Measurements from ENCODE around the gene TTC34. TPM values are rescaled to one million over a fixed set of nuclear protein-coding genes. Genes with fewer than 3 reads are reported as not detected.

Gene TTC34
- total RNA-seq, 1 experiment from 2014 or later, result 1.3 TPM

- H3K36me3 ChIP-seq (ENCODE audit: control insufficient read depth in 1 of 2, insufficient read depth in 2 of 2, low read length in 2 of 2), result no peaks in the 10 kb centered on the region
- no peak overlapping the region for H3K9ac ChIP-seq (ENCODE audit: low read length)
- H3K27me3 ChIP-seq (ENCODE audit: insufficient read depth, low read length), result no peaks in the 10 kb centered on the region
- RAD21 ChIA-PET (ENCODE audit: low non-redundant PET in 1 of 2, low total read pairs in 2 of 2, uncharacterized antibody in 2 of 2, unreplicated experiment in 2 of 2), result no interaction called here
- ATAC-seq, result no peak
- no peak overlapping the region for H3K4me3 ChIP-seq (replicated peaks in 1 of 2; ENCODE audit: low read depth in 1 of 2, low read length in 2 of 2)
- H4K20me1 ChIP-seq (ENCODE audit: insufficient read depth), result no peaks in the 10 kb centered on the region
- H3K4me1 ChIP-seq (ENCODE audit: control insufficient read depth in 1 of 2, insufficient read depth in 2 of 2, low read length in 2 of 2), result no peaks in the 10 kb centered on the region
- TF ChIP-seq EZH2phosphoT487 (IDR thresholded peaks at IDR 0.05; ENCODE audit: borderline replicate concordance) (no peak), ZNF274 (IDR thresholded peaks at IDR 0.05; ENCODE audit: low read depth, low read length) (no peak), MAX (IDR thresholded peaks at IDR 0.05) (no peak), FOSL1 (IDR thresholded peaks at IDR 0.05; ENCODE audit: low read depth) (no peak), YY1 (IDR thresholded peaks at IDR 0.05; ENCODE audit: extremely low read depth, insufficient replicate concordance, low read depth, low read length) (no peak), SIN3A (IDR thresholded peaks at IDR 0.05; ENCODE audit: low read depth) (no peak), EGR1 (IDR thresholded peaks at IDR 0.05; ENCODE audit: low read depth) (no peak), ATF3 (IDR thresholded peaks at IDR 0.05) (no peak)
- no peak overlapping the region for H2AFZ ChIP-seq (ENCODE audit: low read depth, low read length, poor library complexity, severe bottlenecking)
- no peak overlapping the region for H3K4me2 ChIP-seq (ENCODE audit: low read length)
- CTCF ChIA-PET, result no interaction called here
- POLR2A ChIA-PET, result no interaction called here
- no peaks in the 10 kb centered on the region for H3K9me2 ChIP-seq (ENCODE audit: insufficient read depth)
- peaks cover 0 to 10% of the 10 kb centered on the region in 2 experiments; a peak in 2 of 4 replicates for H3K9me3 ChIP-seq (ENCODE audit: control insufficient read depth in 1 of 2, insufficient read depth in 1 of 2, low read depth in 1 of 2, low read length in 2 of 2)
- BruUV-seq (replicated peaks), result no TSS peak
- no peak overlapping the region for H3K27ac ChIP-seq (ENCODE audit: low read depth, low read length)
- H3K79me2 ChIP-seq (ENCODE audit: insufficient read depth, low read length), result no peaks in the 10 kb centered on the region
- no peak for DNase-seq (ENCODE audit: low read depth, low spot score)
- intact Hi-C loops (cut with micrococcal nuclease), result no loop called here
Measured at GRCh38 chr1:2785631-2786328, 15.7 kb downstream of the TTC34 start.
